Activated naive CD8-positive, alpha-beta T cell (primary cell): ENCODE results near the gene F12.

Experiments used
- H3K27ac Mint-ChIP-seq: one replicate; pipeline ENCODE4 v1.8.0; 2021; ENCODE audit warnings: mixed read lengths
- H3K27me3 Mint-ChIP-seq: one replicate; pipeline ENCODE4 v1.8.0; 2021; ENCODE audit warnings: mixed read lengths
- H3K36me3 Mint-ChIP-seq: one replicate; pipeline ENCODE4 v1.8.0; 2021; ENCODE audit warnings: mixed read lengths
- H3K4me1 Mint-ChIP-seq: one replicate; pipeline ENCODE4 v1.8.0; 2021; ENCODE audit warnings: low read depth, mixed read lengths
- H3K4me3 Mint-ChIP-seq: one replicate; pipeline ENCODE4 v1.8.0; 2021; ENCODE audit warnings: mild to moderate bottlenecking, mixed read lengths
- H3K9me3 Mint-ChIP-seq: one replicate; pipeline ENCODE4 v1.8.0; 2021; ENCODE audit warnings: low read depth, mixed read lengths

The F12 gene

DNA sequence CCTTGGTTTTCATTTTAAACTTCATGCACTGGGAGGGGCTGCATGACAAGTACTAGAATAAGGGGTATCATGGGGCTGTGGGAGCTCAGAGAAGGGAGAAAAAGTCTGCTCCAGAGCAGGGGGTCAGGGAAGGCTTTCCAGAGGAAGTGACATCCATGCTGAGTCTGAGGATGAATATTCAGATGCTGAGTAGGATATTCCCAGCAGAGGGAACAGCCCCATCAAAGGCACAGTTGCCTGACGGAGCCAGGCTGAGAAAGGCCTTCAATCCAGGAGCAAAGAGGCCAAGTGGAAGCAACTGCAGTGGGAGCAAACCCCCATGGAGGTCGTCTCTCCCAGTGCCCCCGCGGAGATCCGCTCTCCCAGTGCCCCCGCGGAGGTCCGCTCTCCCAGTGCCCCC, 13.3 kb downstream of the F12 start:
- H3K9me3 Mint-ChIP-seq = no peaks in the 10 kb centered on the region
- H3K4me3 Mint-ChIP-seq = no peak overlapping the region
- H3K4me1 Mint-ChIP-seq = peaks cover 5% of the 10 kb centered on the region
- no peak overlapping the region for H3K27ac Mint-ChIP-seq
- no peaks in the 10 kb centered on the region for H3K36me3 Mint-ChIP-seq
- H3K27me3 Mint-ChIP-seq = no peaks in the 10 kb centered on the region

DNA sequence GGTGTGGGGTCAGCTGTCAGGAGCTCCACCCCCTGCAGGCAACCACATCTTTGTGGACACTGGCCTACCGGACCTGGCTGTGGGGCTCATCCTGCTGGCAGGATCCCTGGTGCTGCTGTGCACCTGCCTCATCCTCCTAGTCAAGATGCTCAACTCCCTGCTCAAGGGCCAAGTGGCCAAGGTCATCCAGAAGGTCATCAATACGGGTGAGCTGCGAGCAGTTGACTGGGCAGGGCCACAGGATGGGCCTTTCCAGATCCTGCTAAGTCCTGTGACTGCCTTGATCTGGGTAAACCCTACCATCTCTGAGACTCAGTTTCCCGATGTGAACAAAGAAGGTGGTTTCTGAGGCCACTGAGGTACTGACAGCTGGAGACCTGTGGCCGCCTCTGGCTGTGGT, 15.4 kb downstream of the F12 start:
- Mint-ChIP-seq H3K4me1 (peaks cover 26% of the 10 kb centered on the region), H3K27me3 (no peaks in the 10 kb centered on the region), H3K4me3 (no peak overlapping the region), H3K27ac (no peak overlapping the region), H3K36me3 (no peaks in the 10 kb centered on the region), H3K9me3 (no peaks in the 10 kb centered on the region)

DNA sequence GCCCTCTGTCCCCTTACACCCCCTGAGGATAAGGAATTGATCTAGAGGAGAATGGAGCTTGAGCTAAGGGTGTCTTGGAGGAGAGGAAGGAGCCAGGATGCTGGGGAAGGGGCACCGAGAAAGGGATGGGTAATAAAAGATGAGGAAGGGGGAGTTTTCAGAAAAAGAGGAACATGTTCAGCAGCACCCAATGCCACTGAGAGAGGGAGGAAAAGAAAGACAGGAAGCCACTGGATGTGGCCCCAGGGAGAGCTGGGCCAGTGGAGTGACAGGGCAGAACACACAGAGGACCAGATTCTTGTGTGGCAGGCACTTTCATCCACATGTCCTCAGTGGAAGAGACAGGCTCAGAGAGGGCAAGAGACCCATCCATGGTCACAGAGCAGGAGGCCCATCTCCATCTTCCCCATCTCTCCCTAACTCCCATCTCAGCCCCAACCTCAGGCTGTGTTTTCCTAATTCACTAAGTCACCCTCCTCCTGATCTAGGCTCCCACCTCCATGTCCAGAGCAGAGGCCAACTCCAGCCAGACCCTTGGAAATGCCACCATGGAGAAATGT, 16.1 kb downstream of the F12 start:
- peaks cover 33% of the 10 kb centered on the region for H3K4me1 Mint-ChIP-seq
- H3K27me3 Mint-ChIP-seq = no peaks in the 10 kb centered on the region
- H3K27ac Mint-ChIP-seq = no peak overlapping the region
- H3K36me3 Mint-ChIP-seq = no peaks in the 10 kb centered on the region
- H3K4me3 Mint-ChIP-seq = no peak overlapping the region
- no peaks in the 10 kb centered on the region for H3K9me3 Mint-ChIP-seq

DNA sequence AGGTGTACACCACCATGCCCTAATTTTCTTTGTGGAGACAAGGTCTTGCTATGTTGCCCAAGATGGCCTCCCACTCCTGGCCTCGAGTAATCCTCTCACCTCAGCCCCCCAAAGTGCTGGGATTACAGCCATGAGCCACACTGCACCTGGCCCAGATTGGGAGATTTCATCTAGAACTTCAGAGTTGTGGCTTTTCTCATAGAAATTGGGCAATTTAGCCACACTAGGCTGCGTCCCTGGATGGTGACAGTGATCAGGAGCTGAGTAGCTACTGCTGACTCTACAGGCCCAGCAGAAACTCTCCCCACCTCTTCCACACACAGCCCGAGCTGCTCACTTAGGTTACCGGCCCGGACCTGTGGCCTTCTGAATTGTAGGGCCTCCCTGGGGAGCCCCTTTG, 16.6 kb downstream of the F12 start:
- Mint-ChIP-seq H3K27ac (no peak overlapping the region), H3K27me3 (no peaks in the 10 kb centered on the region), H3K36me3 (no peaks in the 10 kb centered on the region), H3K4me1 (peaks cover 35% of the 10 kb centered on the region), H3K4me3 (no peak overlapping the region), H3K9me3 (no peaks in the 10 kb centered on the region)

DNA sequence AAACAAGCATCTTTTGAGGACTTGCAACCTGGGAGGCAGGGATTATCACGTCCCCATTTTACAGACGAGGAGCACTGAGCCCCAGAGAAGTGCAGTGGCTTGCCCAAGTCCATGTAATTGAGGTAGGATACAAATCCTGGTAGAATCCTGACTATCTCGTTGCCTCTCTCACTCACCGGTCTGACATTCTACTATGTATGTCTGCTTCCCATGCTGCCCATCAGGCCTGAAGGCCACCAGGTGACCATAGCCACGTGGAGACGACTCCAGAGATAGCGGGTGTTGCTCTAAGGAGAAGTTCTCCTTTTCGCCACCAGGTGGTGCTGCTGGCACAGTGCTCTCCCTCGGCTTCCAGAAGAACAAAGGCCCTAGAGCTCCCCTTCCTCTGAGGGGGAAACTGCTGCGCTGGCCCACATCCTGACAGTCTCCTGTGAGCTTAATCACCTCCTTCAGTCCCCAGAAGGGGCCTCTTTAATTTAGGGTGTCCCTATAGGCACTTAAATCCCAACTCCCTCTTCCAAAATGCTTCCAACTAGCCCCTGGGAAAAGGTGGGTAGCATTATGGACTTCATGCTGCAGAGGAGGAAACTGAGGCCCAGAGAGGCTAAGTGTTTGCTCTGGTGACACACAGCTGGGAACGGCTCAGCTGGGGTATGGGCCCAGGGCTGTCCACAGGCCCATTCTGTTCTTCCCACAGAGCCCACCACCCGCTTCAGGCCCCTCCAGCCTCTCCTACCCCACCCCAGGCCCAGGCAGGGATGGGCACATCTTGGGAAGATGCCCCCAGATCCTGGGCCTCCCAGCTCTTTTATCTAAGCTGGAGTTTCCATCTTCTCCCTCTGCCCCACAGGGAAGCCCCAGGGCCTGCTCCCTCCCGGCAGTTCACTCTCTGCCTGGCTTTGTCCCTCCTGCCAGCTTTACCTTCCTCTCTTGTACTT, 18.7 kb downstream of the F12 start:
- H3K27ac Mint-ChIP-seq = peak overlapping the region; percentile 84
- H3K9me3 Mint-ChIP-seq = no peaks in the 10 kb centered on the region

DNA sequence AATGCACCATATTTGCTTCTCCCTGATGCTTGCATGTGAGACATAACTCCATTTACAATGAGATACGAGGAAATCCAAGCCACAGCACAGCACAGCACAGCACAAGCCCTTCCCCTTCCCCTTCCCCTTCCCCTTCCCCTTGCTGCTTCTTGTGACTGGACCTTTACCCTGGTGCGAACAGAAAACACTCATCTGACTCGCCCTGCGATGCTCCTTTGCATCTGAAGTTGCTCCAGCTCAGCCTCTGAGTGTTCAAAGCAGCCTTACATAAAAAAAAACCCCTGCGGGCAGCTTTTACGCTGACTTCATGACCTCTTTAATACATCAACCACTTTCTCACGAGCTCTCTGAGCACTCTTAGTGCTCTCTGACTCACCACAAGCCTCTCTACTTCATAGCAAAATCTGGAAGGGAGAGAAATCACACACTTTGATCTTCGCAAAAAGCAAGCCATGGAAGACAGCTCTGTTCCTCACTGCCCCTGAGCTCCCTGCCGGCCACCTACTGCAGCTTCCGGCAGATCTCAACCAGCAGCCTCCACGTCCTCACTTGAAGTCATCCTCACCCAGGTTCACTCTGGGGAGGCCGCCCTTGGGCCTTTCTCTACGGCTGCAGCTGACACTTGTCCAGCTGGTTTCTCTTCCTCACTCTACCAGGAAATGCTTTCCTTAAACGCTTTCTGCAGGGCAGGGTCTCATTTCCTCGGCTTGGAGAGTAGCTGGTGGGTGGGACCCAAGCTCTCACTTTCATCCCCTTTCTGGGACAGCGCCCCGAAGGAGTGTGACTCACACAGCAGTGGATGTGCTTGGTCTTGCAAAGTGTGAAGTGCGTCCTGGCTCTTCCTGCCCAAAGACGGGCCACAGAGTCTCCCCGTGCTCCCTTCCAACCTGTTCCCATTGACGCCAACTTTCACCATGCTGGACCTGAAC, 19.9 kb downstream of the F12 start:
- Mint-ChIP-seq H3K36me3 (no peaks in the 10 kb centered on the region), H3K4me3 (peak overlapping the region; percentile 49), H3K27me3 (no peaks in the 10 kb centered on the region), H3K4me1 (peaks cover 41% of the 10 kb centered on the region), H3K9me3 (no peaks in the 10 kb centered on the region), H3K27ac (peak overlapping the region; percentile 83)

More for the DNA sequence above, 18.7 kb downstream of the F12 start:
- Mint-ChIP-seq H3K4me3 (peak overlapping the region; percentile 60), H3K4me1 (peaks cover 35% of the 10 kb centered on the region), H3K36me3 (no peaks in the 10 kb centered on the region), H3K27me3 (no peaks in the 10 kb centered on the region)

DNA sequence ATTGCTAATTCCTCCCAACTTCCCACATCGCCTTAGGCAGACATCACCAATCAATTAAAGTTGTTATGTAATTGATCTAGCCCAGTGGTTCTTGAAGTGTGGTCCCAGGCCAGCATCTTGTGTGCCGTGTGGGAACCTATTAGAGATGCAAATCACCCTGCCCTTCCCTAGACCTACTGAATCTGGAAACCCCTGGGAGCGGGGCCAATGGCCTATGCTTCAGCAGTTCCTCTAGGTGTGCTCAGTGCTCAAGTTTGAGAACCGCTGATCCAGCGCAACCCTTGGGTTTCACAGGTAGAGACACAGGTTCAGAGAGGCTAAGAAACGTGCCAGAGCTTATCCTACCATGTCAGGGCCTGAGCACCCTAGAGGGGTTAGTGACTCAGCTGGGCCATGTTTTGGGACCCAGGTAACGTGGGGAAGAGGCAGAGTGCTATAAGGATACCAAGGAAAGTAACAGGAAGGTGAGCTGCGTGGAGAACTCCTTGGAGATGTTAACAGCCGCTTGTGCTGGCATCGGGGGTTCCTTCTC, 20.8 kb downstream of the F12 start:
- peaks cover 44% of the 10 kb centered on the region for H3K4me1 Mint-ChIP-seq
- no peaks in the 10 kb centered on the region for H3K27me3 Mint-ChIP-seq
- no peaks in the 10 kb centered on the region for H3K9me3 Mint-ChIP-seq
- H3K27ac Mint-ChIP-seq = peak overlapping the region; percentile 83
- no peaks in the 10 kb centered on the region for H3K36me3 Mint-ChIP-seq
- H3K4me3 Mint-ChIP-seq = no peak overlapping the region

DNA sequence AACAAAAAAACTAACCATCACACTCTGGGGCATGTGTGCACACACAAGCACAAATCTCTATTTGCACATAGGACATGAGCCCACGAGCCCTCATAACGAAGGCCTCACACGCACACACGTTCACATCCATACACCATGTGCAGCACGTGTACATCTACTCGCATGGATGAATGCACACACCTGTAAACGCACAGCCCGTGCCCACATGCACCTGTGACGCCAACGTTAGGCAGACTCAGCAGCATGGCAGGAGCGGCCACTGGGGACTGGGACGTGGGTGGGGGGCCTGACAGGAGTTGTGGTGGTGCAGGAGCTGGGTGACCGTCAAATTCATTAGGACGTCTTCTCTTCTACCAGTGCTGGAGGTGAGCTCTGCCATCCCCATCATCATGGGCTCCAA, 22.0 kb downstream of the F12 start:
- Mint-ChIP-seq H3K27ac (no peak overlapping the region), H3K36me3 (no peaks in the 10 kb centered on the region), H3K9me3 (no peaks in the 10 kb centered on the region), H3K4me1 (peaks cover 51% of the 10 kb centered on the region), H3K4me3 (no peak overlapping the region), H3K27me3 (no peaks in the 10 kb centered on the region)

DNA sequence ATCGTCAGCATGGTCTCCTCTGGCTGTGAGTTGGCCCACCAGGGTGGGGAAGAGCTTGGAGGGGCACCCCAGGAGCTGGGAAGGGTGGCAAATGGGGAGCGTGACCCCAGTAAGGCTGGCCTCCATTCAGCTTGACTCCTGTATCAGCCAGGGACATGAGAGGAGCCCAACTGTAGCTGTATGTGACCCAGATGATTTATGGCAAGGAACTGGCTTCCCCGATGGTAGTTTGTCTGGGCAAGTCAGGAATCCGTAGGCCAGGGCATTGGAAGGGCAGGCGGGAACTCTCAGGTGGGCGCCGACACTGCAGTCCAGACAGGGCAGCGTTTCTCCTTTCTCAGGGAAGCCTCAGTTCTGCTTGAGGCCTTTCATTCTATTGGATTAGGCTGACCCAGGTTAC, 22.8 kb downstream of the F12 start:
- Mint-ChIP-seq H3K4me1 (peaks cover 52% of the 10 kb centered on the region), H3K4me3 (no peak overlapping the region), H3K36me3 (no peaks in the 10 kb centered on the region), H3K27ac (no peak overlapping the region), H3K9me3 (no peaks in the 10 kb centered on the region), H3K27me3 (no peaks in the 10 kb centered on the region)

DNA sequence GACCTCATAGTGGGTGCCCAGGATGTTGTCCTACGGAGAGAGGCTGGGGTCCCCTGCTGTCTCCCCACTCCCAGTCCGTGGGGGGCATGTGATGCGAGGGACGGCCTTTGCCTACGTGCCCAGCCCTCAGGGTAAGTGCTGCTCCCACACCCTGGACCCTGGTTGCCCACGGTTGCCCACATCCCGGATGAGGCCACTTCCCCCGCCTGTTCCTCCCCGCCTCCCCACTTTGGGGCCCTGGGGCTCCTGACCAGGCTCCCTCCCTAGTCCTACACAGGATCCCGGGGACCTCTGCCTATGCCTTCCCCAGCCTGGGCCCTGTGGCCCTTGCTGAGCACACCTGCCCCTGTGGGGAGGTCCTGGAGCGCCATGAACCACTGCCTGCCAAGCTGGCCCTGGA, 23.6 kb downstream of the F12 start:
- H3K9me3 Mint-ChIP-seq = no peaks in the 10 kb centered on the region
- no peak overlapping the region for H3K27ac Mint-ChIP-seq
- H3K4me3 Mint-ChIP-seq = no peak overlapping the region
- H3K36me3 Mint-ChIP-seq = no peaks in the 10 kb centered on the region
- no peaks in the 10 kb centered on the region for H3K27me3 Mint-ChIP-seq
- H3K4me1 Mint-ChIP-seq = peaks cover 46% of the 10 kb centered on the region

DNA sequence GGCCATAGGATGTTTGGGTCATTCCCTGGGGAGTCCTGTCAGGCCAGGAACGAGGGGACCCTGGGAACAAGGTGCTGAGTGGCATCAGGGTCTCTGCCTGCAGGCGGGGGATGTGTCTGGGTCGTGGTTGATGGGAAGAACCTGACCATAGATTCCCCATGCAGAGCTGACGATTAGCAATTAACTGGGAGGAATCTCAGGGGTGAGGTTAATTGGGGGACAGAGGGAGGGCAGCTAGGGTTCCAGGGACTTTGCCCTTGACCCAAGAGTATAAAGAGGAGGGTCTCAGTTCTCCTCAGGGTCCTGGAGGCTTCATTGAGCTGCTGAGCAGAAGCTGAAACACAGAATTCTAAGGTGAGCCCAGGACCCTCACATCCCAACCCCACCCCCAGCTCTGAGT, 25.2 kb downstream of the F12 start, which contains the start of gene SLC34A1:
TSS of gene SLC34A1 (plus strand) at position 301 of the 400 bp plus-strand sequence. CDS start 1,308 bp downstream, outside the sequence.
- Mint-ChIP-seq H3K27me3 (no peaks in the 10 kb centered on the region), H3K36me3 (no peaks in the 10 kb centered on the region), H3K4me1 (peaks cover 40% of the 10 kb centered on the region), H3K27ac (peak within 1 kb of the TSS; percentile 58), H3K9me3 (no peaks in the 10 kb centered on the region), H3K4me3 (no peak within 1 kb of the TSS)

DNA sequence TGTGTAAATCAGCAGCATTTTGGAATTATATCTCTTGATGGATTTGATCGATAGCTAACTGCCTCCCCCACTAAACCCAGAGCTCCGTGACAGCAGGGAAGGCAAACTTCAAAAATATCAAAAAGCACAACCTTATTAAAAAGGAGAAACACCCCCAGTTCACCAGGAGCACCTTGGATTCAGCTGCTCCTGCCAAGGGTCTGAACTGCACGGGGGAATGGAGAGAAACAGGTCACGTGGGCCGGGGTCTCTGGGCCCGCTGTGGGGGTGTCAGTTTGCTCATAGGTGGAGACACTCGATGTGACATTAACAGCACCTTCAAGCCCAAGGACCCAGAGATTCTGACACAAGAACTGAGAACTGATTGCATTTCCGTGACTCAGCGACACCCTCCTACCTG, 26.2 kb downstream of the F12 start:
- no peaks in the 10 kb centered on the region for H3K36me3 Mint-ChIP-seq
- H3K9me3 Mint-ChIP-seq = no peaks in the 10 kb centered on the region
- H3K27ac Mint-ChIP-seq = peak overlapping the region; percentile 58
- H3K4me3 Mint-ChIP-seq = no peak overlapping the region
- no peaks in the 10 kb centered on the region for H3K27me3 Mint-ChIP-seq
- H3K4me1 Mint-ChIP-seq = peaks cover 32% of the 10 kb centered on the region

DNA sequence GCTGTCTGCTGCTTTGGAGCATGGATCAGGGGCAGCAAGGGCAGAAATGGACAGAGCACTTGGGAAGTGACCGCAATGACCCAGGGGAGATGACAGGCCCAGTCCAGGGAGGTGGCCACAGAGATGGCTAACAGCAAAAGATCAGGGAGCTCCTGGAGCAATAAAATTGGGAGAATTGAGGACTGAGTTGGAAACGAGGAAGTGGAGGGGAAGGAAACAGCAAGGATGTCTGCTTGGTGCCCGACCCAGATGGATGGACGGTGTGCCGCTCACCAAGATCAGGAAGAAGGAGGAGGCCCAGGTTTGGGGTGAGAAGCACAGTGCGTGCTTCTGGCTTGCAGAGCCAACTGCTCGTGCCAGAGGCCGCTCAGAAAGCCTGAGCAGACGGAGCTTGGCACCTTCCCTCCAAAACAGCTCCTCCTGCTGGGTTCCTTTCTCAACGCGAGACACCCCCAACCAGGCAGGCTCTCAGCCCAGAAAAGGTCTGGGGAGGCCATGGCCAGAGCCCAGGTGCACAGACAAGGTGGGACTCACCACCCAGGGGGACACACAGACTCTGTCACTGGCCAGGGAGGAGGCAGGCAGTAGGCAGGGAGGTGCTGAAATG, 26.8 kb downstream of the F12 start:
- H3K9me3 Mint-ChIP-seq = no peaks in the 10 kb centered on the region
- no peak overlapping the region for H3K4me3 Mint-ChIP-seq
- H3K4me1 Mint-ChIP-seq = peaks cover 32% of the 10 kb centered on the region
- no peaks in the 10 kb centered on the region for H3K36me3 Mint-ChIP-seq
- no peak overlapping the region for H3K27ac Mint-ChIP-seq
- no peaks in the 10 kb centered on the region for H3K27me3 Mint-ChIP-seq

DNA sequence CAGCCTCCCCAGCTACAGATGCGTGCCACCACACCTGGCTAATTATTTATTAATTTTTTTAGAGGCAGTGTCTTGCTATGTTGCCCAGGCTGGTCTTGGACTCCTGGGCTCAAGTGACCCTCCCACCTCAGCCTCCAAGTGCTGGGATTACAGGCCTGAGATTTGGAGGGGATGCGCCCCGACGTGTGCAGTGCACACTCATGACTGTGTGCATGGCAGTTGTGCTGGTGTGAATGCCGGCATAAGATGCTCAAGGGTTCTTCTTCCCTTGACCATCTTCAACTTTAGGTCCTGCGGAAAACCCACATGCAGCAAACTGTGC, 28.6 kb downstream of the F12 start:
- no peaks in the 10 kb centered on the region for H3K9me3 Mint-ChIP-seq
- H3K36me3 Mint-ChIP-seq = no peaks in the 10 kb centered on the region
- H3K27ac Mint-ChIP-seq = no peak overlapping the region
- no peaks in the 10 kb centered on the region for H3K27me3 Mint-ChIP-seq
- no peak overlapping the region for H3K4me3 Mint-ChIP-seq
- H3K4me1 Mint-ChIP-seq = peaks cover 38% of the 10 kb centered on the region
